ENCODE data around the gene KRT9.

KRT9 gene

DNA sequence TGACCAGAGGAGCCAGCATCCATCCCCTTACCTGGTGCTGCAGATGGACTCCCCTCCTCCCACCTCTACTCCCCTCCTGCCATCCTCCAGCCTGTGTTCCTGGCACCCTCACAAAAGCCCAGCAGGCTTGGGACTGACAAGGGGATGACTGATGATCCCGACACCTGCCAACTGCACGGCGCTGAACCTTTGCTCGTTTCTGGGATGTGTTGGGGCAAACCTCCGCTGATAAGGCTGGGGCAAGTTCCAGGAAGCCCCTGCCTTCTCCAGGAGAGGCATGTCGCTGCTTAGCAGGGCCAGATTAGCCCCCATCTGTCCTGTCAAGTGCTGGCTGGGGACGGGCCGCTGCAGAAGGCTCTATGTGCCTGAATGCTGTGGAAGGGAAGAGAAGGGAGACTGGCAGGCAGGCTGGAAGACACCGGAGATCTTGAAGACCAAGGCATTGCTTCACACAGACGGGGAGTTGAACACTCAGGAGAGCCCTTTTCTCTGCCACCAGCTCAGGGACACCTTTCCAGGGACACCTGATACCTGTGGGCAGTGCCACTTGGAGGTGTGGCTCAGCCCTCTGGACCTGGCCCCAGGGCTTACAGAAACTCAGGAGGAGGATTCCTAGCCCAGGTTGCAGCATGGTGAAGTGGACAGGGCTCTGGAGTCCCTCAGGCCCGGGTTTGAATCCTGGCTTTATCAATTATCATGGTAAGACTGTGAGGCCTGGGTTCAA lies 52.2 kb downstream of the KRT9 start:
- H3K4me1 ChIP-seq (ENCODE audit: control insufficient read depth, insufficient read depth, low read length) = peaks cover 7% of the 10 kb centered on the region
- H3K4me3 ChIP-seq (ENCODE audit: low read depth, low read length) = no peak overlapping the region
- H3K27me3 ChIP-seq (ENCODE audit: control insufficient read depth, insufficient read depth, low read length) = no peaks in the 10 kb centered on the region
- no peaks in the 10 kb centered on the region for H3K9me3 ChIP-seq (ENCODE audit: control insufficient read depth, insufficient read depth, low read length)
- no peak overlapping the region for H3K9ac ChIP-seq (ENCODE audit: low read depth, low read length)
- peaks cover 14% of the 10 kb centered on the region for H3K36me3 ChIP-seq (ENCODE audit: control insufficient read depth, insufficient read depth, low read length)

DNA sequence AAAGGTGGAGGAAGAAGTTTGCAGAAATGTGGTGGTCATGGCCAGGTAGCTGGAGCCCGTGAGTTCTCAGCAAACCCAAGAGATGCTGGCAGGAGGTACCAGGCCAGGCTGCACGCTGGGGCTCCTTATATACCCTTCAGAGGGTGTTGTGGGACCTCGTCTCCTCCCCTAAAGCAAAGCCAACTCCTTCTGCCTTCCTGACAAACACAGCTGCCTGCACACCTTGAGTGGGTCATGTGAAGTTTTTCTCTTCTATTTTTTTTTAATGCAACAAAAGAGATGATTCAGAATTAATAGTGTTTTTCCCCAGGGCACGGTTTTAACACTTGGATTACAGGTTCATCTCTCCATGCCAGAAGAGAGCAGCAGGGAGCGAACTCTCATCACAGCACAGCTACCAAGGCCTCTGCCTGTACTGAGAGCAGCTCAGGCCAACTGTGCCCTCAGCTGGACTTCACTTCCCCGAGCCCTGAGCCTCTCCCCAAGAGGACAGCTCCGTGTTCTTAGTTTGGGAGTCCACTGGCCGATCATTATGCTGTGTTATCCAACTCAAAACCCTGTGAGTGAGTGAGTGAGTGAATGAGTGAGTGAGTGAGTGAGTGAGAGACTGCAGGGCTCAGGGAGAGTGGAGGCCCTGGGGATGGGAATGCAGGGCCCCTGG lies 52.9 kb downstream of the KRT9 start, which contains the start of gene KRT15:
TSS of gene KRT15 (minus strand) at position 102 of the 661 bp plus-strand sequence. CDS start at position 39, 63 bp downstream.
- H3K9me3 ChIP-seq (ENCODE audit: control insufficient read depth, insufficient read depth, low read length) = no peaks in the 10 kb centered on the region
- no peak within 1 kb of the TSS for H3K9ac ChIP-seq (ENCODE audit: low read depth, low read length)
- H3K27me3 ChIP-seq (ENCODE audit: control insufficient read depth, insufficient read depth, low read length) = no peaks in the 10 kb centered on the region
- H3K4me1 ChIP-seq (ENCODE audit: control insufficient read depth, insufficient read depth, low read length) = peaks cover 7% of the 10 kb centered on the region
- peaks cover 6% of the 10 kb centered on the region for H3K36me3 ChIP-seq (ENCODE audit: control insufficient read depth, insufficient read depth, low read length)
- no peak within 1 kb of the TSS for H3K4me3 ChIP-seq (ENCODE audit: low read depth, low read length)

- Histone ChIP-seq H3K27me3 (ENCODE audit: control insufficient read depth, insufficient read depth, low read length) (no peaks in the 10 kb centered on the region), H3K4me3 (ENCODE audit: low read depth, low read length) (no peak overlapping the region), H3K4me1 (ENCODE audit: control insufficient read depth, insufficient read depth, low read length) (peaks cover 7% of the 10 kb centered on the region), H3K9me3 (ENCODE audit: control insufficient read depth, insufficient read depth, low read length) (no peaks in the 10 kb centered on the region), H3K9ac (ENCODE audit: low read depth, low read length) (no peak overlapping the region), H3K36me3 (ENCODE audit: control insufficient read depth, insufficient read depth, low read length) (no peaks in the 10 kb centered on the region)
Measured at GRCh38 chr17:41518031-41518430, 53.8 kb downstream of the KRT9 start.

- Histone ChIP-seq H3K36me3 (ENCODE audit: control insufficient read depth, insufficient read depth, low read length) (no peaks in the 10 kb centered on the region), H3K4me1 (ENCODE audit: control insufficient read depth, insufficient read depth, low read length) (peaks cover 3% of the 10 kb centered on the region), H3K27me3 (ENCODE audit: control insufficient read depth, insufficient read depth, low read length) (no peaks in the 10 kb centered on the region), H3K9ac (ENCODE audit: low read depth, low read length) (no peak overlapping the region), H3K4me3 (ENCODE audit: low read depth, low read length) (no peak overlapping the region), H3K9me3 (ENCODE audit: control insufficient read depth, insufficient read depth, low read length) (no peaks in the 10 kb centered on the region)
Measured at GRCh38 chr17:41516830-41517283, 55.0 kb downstream of the KRT9 start.

DNA sequence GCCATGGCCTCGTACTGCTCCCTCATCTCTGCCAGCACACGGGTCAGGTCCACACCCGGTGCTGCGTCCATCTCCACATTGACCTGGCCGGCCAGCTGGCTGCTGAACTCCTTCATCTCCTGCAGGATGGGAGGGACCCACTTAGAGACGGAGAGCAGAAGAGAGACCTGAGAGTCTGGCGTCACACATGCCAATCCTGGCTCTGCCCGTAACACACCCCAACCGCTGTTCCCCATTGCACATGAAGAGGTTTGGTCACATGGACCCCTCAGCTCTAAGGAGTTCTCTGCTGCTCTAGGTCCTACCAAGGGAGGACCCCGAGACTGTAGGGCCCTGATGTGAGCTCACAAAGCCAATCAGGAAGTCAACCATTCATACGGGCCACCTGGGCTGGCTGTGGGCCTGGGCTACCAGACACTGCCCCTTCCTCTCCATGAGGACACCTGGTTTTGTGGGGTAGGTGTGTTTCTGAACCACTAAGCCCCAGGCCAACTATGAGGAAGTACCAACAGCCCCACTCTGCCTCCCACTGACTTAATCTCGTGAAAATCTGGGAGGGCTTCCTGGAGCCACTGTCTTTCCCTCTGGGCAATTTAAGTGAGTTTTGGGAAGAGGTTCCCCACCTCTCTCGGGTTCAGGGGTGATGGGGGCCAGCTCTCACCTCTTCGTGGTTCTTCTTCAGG lies 55.6 kb downstream of the KRT9 start:
- H3K27me3 ChIP-seq (ENCODE audit: control insufficient read depth, insufficient read depth, low read length) = no peaks in the 10 kb centered on the region
- H3K36me3 ChIP-seq (ENCODE audit: control insufficient read depth, insufficient read depth, low read length) = no peaks in the 10 kb centered on the region
- no peak overlapping the region for H3K9ac ChIP-seq (ENCODE audit: low read depth, low read length)
- no peak overlapping the region for H3K4me3 ChIP-seq (ENCODE audit: low read depth, low read length)
- no peaks in the 10 kb centered on the region for H3K4me1 ChIP-seq (ENCODE audit: control insufficient read depth, insufficient read depth, low read length)
- H3K9me3 ChIP-seq (ENCODE audit: control insufficient read depth, insufficient read depth, low read length) = no peaks in the 10 kb centered on the region
